Sciatic nerve (tissue), 2 donors: Measurements from ENCODE around the gene GMCL1. TPM values are rescaled to one million over a fixed set of nuclear protein-coding genes. Genes with fewer than 3 reads are reported as not detected.
A peak's percentile ranks its signal among the peaks of the same experiment; 100 is the strongest.
"Not testable (repeated sequence)": the region's sequence is repeated elsewhere in the genome, so short reads cannot be mapped to it uniquely, and the experiment has no call there.

Experiments
- ATAC-seq: fragments of 200-7000 bp; cut with Tn5 transposase; one replicate; pipeline ENCODE4 v1.9.1; 2020; ENCODE audit warnings: mild to moderate bottlenecking, moderate library complexity
- DNase-seq: peaks from one replicate; pipeline ENCODE4 v3.0.0-alpha.2; 2020; ENCODE audit warnings: low spot score
- intact Hi-C: fragments of 100-400 bp; cut with DNase I; formaldehyde crosslinking; loops from one replicate; pipeline ENCODE4 v1.14.2; 2022
- total RNA-seq: library from RNA; stranded (reverse); fragmentation: NEBNext Ultra II Directional; extraction: Animal tissue kit (Norgen Biotek cat#: 25700); gene quantifications from one replicate; pipeline ENCODE4 v1.2.1, GENCODE V29; 2021
- donor health status: DM: no; HTN: no; CAD: no.
- donor health status: DM: no; HTN: no; CAD: no.

The GMCL1 gene
- total RNA-seq, 1 donor from 2014 or later, result 24.4 TPM

DNA sequence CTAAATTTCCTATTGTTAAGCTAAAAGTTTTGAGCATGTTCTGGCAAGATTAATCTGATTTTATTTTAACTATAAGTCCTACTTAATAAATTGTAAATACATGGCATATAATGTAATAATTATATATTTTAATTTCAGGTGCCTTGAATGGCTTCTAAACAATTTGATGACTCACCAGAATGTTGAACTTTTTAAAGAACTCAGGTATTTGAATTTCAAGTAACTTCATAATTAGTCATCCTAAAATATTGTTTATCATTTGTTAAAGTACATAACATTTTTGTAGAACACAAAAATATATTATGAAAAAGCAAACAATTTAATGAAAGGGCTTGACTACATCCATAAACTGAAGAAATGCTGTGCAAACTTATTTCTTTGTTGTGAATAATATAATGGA is 14.5 kb downstream of the GMCL1 start:
- no peak for DNase-seq
- ATAC-seq, result no peak
- intact Hi-C loops, result no loop called here

DNA sequence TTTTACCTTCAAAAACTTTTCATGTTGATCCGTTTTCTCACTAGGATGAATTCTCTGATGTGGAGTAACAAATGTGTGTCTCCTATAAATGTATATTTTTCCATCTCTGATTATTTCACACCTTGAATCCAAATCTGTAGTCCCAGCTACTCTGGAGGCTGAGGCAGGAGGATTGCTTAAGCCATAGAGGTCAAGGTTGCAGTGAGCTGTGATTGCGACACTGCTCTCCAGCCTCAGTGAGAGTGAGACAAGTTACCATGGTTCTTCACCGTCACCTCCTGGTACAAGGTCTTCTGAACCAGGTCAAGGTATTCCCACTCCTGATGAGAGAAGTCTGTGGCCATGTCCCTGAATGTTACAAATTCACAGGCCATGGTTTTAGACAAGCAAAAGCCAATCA is 15.1 kb downstream of the GMCL1 start:
- DNase-seq (no peak), ATAC-seq (no peak)
- intact Hi-C loops, result no loop called here

DNA sequence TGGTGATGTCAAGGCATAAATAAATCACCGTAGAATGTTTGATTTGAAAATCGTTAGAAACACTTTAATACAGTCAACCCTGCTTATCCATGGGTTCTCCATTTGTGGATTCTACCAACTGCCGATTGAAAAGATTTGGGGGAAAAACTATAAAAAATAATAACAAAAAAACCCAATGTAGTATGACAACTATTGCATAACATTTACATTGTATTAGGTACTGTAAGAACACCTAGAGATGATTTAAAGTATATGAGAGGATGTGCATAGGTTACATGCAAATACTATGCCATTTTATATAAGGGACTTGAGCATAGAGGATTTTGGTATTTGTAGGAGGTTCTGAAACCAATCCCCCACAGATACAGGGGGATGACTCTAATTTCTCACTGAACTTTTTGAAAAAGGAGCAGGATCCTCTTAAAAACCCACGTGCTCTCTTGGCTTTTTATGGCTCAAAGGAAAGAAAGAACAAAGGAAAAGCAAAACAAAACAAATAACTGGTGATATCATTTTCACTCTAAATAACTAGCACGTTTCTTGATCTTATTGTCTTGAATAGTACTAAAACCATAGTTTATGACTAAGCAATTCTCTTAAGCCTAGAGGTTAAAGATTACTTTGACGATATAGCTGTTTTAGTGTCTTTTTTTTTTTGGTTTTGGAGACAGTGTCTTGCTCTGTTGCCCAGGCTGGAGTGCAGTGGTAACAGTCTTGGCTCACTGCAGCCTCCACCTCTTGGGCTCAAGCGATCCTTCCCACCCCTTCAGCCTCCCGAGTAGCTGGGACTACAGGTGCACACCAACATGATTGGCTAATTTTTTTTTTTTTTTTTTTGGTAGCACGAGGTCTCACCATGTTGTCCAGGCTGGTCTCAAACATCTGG is 17.0 kb downstream of the GMCL1 start:
- intact Hi-C loops, result no loop called here
- ATAC-seq (no peak), DNase-seq (no peak)

DNA sequence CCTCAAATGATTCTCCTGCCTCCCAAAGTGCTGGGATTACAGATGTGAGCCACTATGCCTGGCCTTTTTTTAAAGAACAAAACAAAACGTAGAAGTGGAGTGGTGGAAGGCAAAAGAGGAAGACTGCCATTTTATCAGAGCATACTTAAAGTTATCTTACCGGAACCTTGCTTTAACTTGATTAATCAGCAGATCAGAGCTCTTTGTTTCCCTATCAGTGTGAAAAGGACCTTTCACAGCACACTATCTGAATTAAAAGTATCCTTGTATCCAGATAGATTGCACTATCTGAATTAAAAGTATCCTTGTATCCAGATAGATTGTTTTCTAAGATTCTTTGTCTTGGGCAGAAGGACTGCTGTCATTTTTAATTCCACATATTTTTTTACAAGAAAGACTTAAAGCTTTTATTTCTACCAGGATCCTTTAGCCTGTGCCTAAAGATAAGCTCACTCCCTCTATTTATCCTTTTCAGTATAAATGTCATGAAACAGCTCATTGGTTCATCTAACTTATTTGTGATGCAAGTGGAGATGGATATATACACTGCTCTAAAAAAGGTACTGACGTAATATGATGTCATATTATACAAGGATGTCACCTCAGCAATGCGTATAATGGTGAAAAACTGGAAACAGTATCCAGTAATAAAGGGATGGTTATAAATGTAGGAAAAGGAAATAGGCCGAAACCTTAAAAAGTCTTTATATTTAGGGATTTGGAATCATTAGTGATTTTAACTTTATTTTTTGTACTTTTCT is 17.8 kb downstream of the GMCL1 start:
- intact Hi-C loops, result no loop called here
- DNase-seq (no peak), ATAC-seq (no peak)

DNA sequence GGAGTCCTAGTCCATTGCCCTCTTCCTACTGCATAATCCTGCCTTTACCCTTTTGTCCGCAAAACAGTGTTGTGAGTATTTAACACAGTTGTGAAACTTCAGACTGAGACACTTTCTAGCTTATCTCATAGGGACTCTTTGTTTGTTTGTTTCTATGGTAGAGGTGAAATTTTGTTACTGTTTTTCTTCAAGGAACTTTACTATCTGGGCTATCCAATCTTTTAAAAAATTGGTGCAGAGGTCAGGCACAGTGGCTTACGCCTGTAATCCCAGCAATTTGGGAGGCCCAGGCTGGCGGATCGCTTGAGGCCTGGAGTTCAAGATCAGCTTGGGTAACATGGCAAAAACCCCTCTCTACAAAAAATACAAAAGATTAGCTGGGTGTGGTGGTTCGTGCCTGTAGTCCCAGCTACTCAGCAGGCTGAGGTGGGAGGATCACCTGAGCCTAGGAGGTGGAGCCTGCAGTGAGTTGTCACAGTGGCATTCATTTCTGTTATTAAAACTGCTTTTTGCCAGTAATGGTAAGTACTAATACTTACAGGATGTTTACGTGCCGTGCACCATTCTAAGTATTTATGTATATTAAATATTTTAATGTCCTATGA is 18.8 kb downstream of the GMCL1 start:
- ATAC-seq (no peak), DNase-seq (no peak)
- intact Hi-C loops, result no loop called here

DNA sequence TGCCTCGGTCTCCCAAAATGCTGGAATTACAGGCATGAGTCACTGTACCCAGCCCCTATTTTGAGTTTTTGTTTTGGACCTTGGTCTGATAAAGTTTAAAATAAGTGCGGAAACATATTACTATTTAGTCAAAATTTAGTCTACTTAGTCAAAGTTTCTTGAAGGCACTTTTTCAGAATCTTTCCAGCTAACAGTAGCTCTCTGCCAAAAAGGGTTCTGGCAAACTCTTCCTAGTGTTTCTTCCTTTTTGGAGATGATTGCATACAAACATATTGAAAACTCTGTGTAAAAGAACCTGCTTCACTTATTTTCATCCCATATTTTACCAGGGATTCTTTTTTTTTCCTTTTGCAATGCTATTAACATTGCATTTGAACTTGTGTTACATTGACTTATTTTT is 28.8 kb downstream of the GMCL1 start:
- intact Hi-C loops, result no loop called here
- no peak for DNase-seq
- ATAC-seq, result no peak

DNA sequence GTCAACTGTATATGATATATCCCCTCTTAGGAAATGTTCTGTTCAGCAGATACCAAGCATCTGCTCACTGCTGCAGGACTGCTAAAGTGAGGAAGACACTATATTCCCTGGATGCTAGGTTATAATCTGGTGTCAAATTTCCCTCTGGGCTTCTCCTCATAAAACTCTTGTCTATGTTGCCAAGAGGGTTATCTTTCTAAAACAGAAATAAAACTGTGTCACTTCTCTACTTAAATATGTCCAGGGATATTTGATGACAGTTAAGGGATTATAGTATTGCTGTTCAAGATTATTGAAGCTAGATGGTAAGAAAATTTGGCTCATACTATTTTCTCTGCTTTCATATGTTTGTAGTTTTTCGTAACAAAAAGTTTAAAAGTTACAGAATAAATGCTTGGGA is 33.8 kb downstream of the GMCL1 start:
- ATAC-seq, result no peak
- DNase-seq, result no peak
- intact Hi-C loops, result no loop called here

DNA sequence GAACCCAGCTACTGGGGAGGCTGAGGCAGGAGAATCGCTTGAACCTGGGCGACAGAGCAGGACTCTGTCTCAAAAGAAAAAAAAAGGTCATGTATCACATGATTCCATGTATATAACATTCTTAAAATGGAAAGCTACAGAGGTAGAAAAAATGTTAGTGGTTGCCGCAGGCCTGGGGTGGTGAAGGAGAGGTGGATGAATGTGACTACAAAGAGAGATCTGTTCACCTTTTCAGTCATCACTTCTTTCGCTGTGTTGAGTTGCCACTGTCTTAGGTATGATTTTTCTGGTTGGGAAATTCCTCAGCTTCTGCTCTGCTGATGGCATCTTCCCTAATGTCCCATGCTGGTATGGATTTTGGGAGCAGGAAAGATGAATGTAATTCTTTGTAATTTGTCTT is 59.0 kb downstream of the GMCL1 start:
- ATAC-seq (no peak), DNase-seq (no peak)
- intact Hi-C loops, result no loop called here

DNA sequence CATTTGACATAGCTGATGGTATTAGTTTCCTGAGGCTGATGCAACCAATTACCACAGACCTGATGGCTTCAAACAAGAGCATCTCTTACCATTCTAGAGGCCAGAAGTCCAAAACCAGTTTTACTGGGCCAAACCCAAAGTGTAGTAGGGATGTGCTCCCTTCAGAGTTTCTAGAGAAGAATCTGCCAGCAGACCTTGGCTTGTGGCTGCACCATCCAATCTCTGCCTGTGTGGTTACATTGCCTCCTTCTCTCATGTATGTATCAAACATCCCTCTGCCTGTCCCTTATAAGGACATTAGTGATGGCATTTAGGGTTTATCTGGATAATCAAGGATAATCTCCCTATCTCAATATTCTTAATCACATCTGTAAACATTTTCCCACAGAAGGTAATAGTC is 59.8 kb downstream of the GMCL1 start:
- intact Hi-C loops, result no loop called here
- DNase-seq (no peak), ATAC-seq (no peak)

DNA sequence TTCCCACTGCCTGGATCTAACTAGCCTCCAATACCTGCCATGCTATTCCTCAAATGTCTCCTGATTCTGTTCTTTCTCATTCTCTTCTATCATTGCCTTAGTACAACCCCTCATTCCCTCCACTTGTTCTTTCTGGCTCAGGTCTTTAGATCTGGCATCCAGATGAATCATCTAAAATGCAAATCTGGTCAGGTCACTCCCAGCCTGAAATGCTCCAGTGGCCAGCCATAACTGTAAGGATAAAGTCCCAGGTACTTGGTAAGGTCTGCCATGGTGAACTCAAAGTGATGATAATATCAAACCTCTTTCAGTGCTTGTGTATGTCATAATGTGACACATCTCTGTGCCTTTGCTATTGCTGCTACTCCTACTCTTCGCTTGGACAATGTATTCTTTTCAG is 61.4 kb downstream of the GMCL1 start:
- intact Hi-C loops, result no loop called here
- ATAC-seq, result no peak
- no peak for DNase-seq

DNA sequence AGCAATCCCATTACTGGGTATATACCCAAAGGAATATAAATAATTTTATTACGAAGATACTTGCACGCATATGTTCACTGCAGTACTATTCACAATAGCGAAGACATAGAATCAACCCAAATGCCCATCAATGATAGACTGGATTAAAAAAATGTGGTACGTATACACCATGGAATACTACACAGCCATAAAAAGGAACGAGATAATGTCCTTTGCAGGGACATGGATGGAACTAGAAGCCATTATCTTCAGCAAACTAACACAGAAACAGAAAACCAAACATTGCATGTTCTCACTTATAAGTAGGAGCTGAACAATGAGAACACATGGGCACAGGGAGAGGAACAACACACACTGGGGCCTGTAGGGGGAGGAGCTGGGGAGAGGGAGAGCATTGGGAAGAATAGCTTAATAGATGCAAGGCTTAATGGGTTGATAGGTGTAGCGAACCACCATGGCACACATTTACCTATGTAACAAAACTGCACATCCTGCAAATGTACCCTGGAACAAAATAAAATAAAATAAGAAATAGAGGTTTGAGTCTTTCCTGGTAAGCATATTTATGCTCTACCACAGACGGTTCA is 63.5 kb downstream of the GMCL1 start:
- DNase-seq, ATAC-seq, intact Hi-C loops: not testable (repeated sequence)

DNA sequence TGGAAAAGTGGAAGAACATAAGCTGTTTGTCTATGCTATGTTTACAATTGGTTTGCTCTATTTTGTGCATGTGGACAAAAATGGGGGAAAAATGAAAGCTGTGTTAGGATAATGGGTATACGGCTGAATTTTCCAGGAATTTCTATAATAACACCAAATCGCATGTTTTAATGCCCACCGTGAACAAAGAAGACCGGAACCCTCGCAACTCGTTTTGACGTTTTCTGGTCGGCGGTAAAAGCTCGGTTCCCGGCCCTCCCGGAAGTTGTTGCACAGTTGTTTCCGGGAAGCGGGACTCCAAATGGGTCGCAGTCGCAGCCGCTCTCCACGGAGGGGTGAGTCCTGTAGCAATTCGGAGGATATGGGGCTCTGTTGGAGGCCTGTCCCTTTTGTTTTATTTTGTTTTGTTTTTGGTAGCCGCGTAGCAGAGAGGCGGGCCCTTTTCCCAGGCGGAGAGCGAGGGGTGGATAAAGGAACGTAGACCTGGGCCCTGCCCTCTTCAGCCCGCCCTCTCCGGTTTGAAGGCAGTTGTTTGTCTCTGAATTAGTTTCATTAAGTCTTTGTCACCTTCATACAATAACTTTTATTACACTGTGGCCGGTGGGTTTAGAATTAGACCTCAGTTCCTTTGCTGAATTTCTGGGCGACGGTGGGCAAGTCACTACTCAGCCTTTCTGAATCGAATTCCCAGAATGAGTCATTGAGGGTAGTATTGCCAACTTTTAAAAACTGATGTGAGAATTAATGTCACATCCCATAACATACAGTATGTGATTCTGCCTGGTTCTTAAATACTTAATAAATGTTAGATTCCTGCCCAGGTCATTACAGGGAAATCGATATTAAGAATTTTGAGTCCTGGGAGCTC is 64.5 kb downstream of the GMCL1 start, which contains the start of gene SNRNP27:
TSS of gene SNRNP27 (plus strand) at position 273 of the 868 bp plus-strand sequence. CDS start at position 302, 29 bp downstream.
- DNase-seq, result peak; percentile 89
- intact Hi-C loops, result no loop called here
- peak; percentile 96 for ATAC-seq

DNA sequence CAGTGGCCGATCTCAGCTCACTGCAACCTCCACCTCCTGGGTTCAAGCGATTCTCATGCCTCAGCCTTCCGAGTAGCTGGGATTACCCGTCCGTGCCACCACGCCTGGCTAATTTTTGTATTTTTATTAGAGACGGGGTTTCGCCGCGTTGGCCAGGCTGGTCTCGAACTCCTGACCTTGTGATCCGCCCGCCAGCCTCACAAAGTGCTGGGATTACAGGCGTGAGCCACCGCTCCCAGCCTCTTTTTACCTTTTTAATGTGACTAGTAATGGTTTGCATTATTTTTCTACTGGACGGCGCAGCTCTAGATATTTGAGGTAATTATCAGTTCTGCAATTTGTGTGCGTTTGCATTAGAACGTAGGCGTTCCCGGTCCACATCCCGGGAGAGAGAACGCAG is 65.3 kb downstream of the GMCL1 start:
- ATAC-seq, intact Hi-C loops, DNase-seq: not testable (repeated sequence)

DNA sequence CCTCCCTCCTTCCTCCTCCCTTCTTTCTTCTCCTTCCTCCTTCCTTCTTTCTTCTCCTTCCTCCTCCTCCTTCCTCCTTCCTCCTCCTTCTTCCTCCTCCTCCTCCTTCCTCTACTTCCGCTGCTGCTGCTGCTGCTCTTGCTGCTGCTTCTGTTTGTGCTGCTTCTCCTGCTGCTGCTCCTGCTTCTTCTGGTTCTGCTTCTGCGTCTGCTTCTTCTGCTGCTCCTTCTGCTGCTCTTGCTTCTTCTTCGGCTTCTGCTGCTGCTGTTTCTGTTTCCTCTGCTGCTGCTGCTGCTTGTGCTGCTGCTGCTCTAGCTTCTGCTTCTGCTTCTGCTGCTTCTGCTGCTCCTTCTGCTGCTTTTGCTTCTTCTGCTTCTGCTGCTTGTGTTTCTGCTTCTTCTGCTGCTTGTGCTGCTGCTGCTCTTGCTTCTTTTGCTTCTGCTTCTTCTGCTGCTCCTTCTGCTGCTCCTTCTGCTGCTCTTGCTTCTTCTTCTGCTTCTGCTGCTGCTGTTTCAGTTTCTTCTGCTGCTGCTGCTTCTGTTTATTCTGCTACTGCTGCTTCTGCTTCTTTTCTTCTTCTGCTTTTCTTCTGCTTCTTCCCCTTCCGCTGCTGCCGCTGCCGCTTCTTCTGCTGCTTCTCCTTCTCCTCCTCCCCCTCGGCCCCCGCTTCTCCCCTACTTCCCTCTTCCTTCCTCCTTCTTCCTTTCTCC is 72.9 kb downstream of the GMCL1 start:
- intact Hi-C loops, result no loop called here
- ATAC-seq (no peak), DNase-seq (no peak)

DNA sequence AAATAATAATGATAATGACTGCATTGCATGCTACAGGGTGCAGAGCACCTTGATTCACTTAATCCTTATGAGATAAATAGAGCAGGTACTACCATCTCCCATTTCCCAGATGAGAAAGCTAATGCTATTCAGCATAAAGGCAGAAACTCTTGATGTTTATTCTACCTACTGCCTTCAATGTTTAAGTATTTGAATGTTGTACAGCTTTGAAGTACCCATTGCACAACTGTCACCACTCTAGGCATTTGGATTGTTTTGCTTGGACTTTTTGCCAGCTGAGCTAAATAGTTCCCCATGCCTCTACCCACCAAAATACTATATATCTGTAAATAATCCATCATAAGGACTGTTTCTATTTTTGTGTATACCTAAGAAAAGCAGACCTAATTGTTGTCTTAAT is 77.8 kb downstream of the GMCL1 start:
- intact Hi-C loops, result no loop called here
- no peak for DNase-seq
- no peak for ATAC-seq

DNA sequence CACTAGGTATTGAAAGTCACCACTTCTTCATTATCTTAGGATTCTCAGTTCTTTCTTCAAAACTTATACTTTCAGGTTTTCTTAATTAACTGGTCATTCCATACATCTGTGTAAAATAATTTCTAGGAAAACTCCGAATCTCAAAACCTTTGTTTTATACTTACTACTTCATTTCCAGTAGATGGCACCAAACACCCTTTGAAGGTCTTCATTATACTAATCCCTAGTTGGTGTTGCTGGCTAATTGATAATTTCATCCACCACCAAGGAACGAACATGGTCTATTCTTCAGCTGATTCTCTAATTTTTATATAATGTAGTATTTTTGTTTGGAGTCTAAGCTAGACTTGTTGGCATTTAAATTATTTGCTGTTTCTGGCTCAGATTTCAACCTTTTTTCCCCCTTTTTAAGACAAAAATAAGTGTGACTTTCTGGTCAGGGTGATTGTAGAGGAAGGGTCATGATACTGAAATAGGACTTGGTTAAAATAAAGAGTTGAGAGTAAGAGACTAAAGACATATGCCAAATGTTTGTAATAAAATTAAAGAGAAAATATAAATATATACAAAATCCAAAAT is 82.6 kb downstream of the GMCL1 start:
- DNase-seq (no peak), ATAC-seq (no peak)
- intact Hi-C loops, result loop anchor here (5.0 to 10.0 kb wide), 2 partner anchors 163 to 230 kb away; no protein-coding TSS in a partner anchor

DNA sequence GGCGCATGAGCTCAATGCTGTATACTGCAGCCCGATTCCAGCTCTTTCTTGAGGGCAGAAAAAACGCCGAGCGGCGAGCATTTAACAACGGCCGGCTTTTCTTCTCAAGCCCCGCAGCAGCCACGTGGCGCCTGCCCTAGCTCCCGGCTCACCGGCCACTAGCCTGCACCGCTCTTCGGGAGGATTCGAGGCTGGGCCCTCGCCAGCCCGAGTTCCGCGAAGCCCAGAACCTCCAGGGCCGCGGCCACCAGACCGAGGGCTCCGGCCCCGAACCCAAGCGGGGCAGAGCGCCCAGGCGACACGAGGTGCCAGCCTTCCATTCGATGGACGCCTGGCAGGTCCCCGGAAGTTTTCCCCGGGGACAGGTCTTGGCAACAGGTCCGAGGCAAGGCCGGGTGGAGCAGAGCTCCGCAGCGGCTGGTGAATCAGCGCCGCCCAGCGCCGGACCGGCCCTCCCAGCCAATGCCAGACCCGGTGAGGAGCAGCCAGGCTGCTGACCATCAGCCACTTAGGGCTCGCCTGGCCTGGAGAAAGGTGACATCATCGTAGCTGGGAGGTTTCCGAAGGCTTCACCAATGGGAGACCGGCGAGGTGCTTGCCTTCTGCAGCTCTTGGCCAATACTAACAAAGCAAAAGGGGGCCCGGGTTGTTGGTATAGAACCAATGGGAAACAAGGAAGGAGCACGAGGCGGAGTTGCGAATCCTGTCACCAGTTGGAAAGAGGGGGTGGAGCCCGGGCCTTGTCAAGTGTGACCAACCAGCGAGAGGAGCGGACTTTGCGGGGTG is 84.9 kb downstream of the GMCL1 start:
- intact Hi-C loops, result loop anchor here (5.0 to 10.0 kb wide), 2 partner anchors 160 to 228 kb away; no protein-coding TSS in a partner anchor
- ATAC-seq (peak; percentile 97), DNase-seq (no peak)
